Rectal smooth muscle tissue (tissue), 1 donor: ENCODE measurements around the gene MED12L.

Experiments used
- H3K27ac ChIP-seq: one replicate; pipeline ENCODE4 v1.7.0; 2013; ENCODE audit warnings: low read depth, low read length, inconsistent platforms
- H3K27me3 ChIP-seq: one replicate; pipeline ENCODE4 v1.7.0; 2013; ENCODE audit warnings: low read length; ENCODE audit not compliant: control insufficient read depth, insufficient read depth
- H3K36me3 ChIP-seq: one replicate; pipeline ENCODE4 v1.7.0; 2013; ENCODE audit warnings: low read length; ENCODE audit not compliant: control insufficient read depth, insufficient read depth
- H3K4me1 ChIP-seq: one replicate; pipeline ENCODE4 v1.7.0; 2013; ENCODE audit warnings: low read length; ENCODE audit not compliant: control insufficient read depth, insufficient read depth
- H3K4me3 ChIP-seq: one replicate; pipeline ENCODE4 v1.7.0; 2013; ENCODE audit warnings: low read length
- H3K9ac ChIP-seq: one replicate; pipeline ENCODE4 v1.7.0; 2013; ENCODE audit warnings: low read length

MED12L gene

GRCh38 chr3:151265866-151266265, 180.4 kb downstream of the MED12L start:
- Histone ChIP-seq H3K9ac (no peak overlapping the region), H3K4me3 (no peak overlapping the region), H3K27me3 (no peaks in the 10 kb centered on the region), H3K36me3 (no peaks in the 10 kb centered on the region), H3K27ac (peak overlapping the region; percentile 79), H3K4me1 (peaks cover 43% of the 10 kb centered on the region)

GRCh38 chr3:151267066-151267465, 181.6 kb downstream of the MED12L start:
- peaks cover 45% of the 10 kb centered on the region for H3K4me1 ChIP-seq
- H3K27me3 ChIP-seq: no peaks in the 10 kb centered on the region
- H3K4me3 ChIP-seq: no peak overlapping the region
- no peaks in the 10 kb centered on the region for H3K36me3 ChIP-seq
- peak overlapping the region; percentile 79 for H3K27ac ChIP-seq
- no peak overlapping the region for H3K9ac ChIP-seq

GRCh38 chr3:151268267-151269235, 183.1 kb downstream of the MED12L start:
- no peaks in the 10 kb centered on the region for H3K36me3 ChIP-seq
- H3K27me3 ChIP-seq: no peaks in the 10 kb centered on the region
- peak overlapping the region; percentile 8 for H3K27ac ChIP-seq
- no peak overlapping the region for H3K9ac ChIP-seq
- H3K4me1 ChIP-seq: peaks cover 45% of the 10 kb centered on the region
- H3K4me3 ChIP-seq: no peak overlapping the region

GRCh38 chr3:151269631-151270030, 184.2 kb downstream of the MED12L start:
- no peak overlapping the region for H3K9ac ChIP-seq
- no peaks in the 10 kb centered on the region for H3K27me3 ChIP-seq
- H3K27ac ChIP-seq: peak overlapping the region; percentile 38
- no peaks in the 10 kb centered on the region for H3K36me3 ChIP-seq
- no peak overlapping the region for H3K4me3 ChIP-seq
- H3K4me1 ChIP-seq: peaks cover 40% of the 10 kb centered on the region

GRCh38 chr3:151275091-151275490, 189.6 kb downstream of the MED12L start:
- Histone ChIP-seq H3K4me1 (peaks cover 11% of the 10 kb centered on the region), H3K27ac (no peak overlapping the region), H3K36me3 (no peaks in the 10 kb centered on the region), H3K9ac (no peak overlapping the region), H3K27me3 (no peaks in the 10 kb centered on the region), H3K4me3 (no peak overlapping the region)

GRCh38 chr3:151276038-151276686, 190.7 kb downstream of the MED12L start:
- Histone ChIP-seq H3K4me1 (peaks cover 7% of the 10 kb centered on the region), H3K27me3 (no peaks in the 10 kb centered on the region), H3K9ac (no peak overlapping the region), H3K36me3 (no peaks in the 10 kb centered on the region), H3K27ac (no peak overlapping the region), H3K4me3 (peak overlapping the region; percentile 4)

- Histone ChIP-seq H3K27ac (no peak overlapping the region), H3K36me3 (no peaks in the 10 kb centered on the region), H3K27me3 (no peaks in the 10 kb centered on the region), H3K4me3 (peak overlapping the region; percentile 4), H3K4me1 (peaks cover 8% of the 10 kb centered on the region), H3K9ac (no peak overlapping the region)
Observed at GRCh38 chr3:151276687-151277042, 191.2 kb downstream of the MED12L start.

- Histone ChIP-seq H3K27ac (peak within 1 kb of the TSS; percentile 19), H3K4me1 (peaks cover 10% of the 10 kb centered on the region), H3K9ac (no peak within 1 kb of the TSS), H3K36me3 (no peaks in the 10 kb centered on the region), H3K27me3 (no peaks in the 10 kb centered on the region), H3K4me3 (peak within 1 kb of the TSS; percentile 10)
Observed at GRCh38 chr3:151278230-151278629, 192.8 kb downstream of the MED12L start, which contains the start of gene P2RY14. Gene P2RY14 (minus strand): TSS chr3:151278542. CDS start chr3:151214316, 64,226 bp downstream.

GRCh38 chr3:151281671-151282324, 196.3 kb downstream of the MED12L start:
- Histone ChIP-seq H3K27me3 (no peaks in the 10 kb centered on the region), H3K27ac (no peak overlapping the region), H3K4me1 (peaks cover 16% of the 10 kb centered on the region), H3K9ac (no peak overlapping the region), H3K4me3 (no peak overlapping the region), H3K36me3 (no peaks in the 10 kb centered on the region)

GRCh38 chr3:151282921-151283320, 197.5 kb downstream of the MED12L start:
- no peak overlapping the region for H3K4me3 ChIP-seq
- no peaks in the 10 kb centered on the region for H3K36me3 ChIP-seq
- no peak overlapping the region for H3K27ac ChIP-seq
- peaks cover 16% of the 10 kb centered on the region for H3K4me1 ChIP-seq
- H3K27me3 ChIP-seq: no peaks in the 10 kb centered on the region
- H3K9ac ChIP-seq: no peak overlapping the region

GRCh38 chr3:151283387-151283786, 197.9 kb downstream of the MED12L start:
- Histone ChIP-seq H3K36me3 (no peaks in the 10 kb centered on the region), H3K9ac (no peak overlapping the region), H3K27ac (no peak overlapping the region), H3K4me1 (peaks cover 16% of the 10 kb centered on the region), H3K27me3 (no peaks in the 10 kb centered on the region), H3K4me3 (no peak overlapping the region)

GRCh38 chr3:151283907-151284461, 198.5 kb downstream of the MED12L start:
- no peaks in the 10 kb centered on the region for H3K27me3 ChIP-seq
- peaks cover 11% of the 10 kb centered on the region for H3K4me1 ChIP-seq
- no peak overlapping the region for H3K4me3 ChIP-seq
- H3K27ac ChIP-seq: no peak overlapping the region
- no peak overlapping the region for H3K9ac ChIP-seq
- no peaks in the 10 kb centered on the region for H3K36me3 ChIP-seq
